H9 (cell line): ENCODE results near the gene USB1. TPM values are rescaled to one million over a fixed set of nuclear protein-coding genes. Genes with fewer than 3 reads are reported as not detected.

Experiments used
- DNase-seq: peaks from one replicate; pipeline ENCODE4 v3.0.0-alpha.2; 2017
- H2AFZ ChIP-seq: one replicate; pipeline ENCODE4 v1.6.1; 2013; ENCODE audit warnings: mild to moderate bottlenecking, low read length, control low read depth, moderate library complexity
- H2AK5ac ChIP-seq: 2 replicates; pipeline ENCODE4 v1.6.1; 2013; ENCODE audit warnings: low read length, control low read depth, mixed read lengths; ENCODE audit not compliant: insufficient read length
- H2BK120ac ChIP-seq: one replicate; pipeline ENCODE4 v1.6.1; 2013; ENCODE audit warnings: low read depth, mild to moderate bottlenecking, low read length, control low read depth, inconsistent platforms; ENCODE audit not compliant: poor library complexity, severe bottlenecking
- H2BK12ac ChIP-seq: 2 replicates; pipeline ENCODE4 v1.6.1; 2013; ENCODE audit warnings: low read length, control low read depth, mixed read lengths, low read depth; ENCODE audit not compliant: insufficient read length
- H2BK15ac ChIP-seq: 2 replicates; pipeline ENCODE4 v1.6.1; 2013; ENCODE audit warnings: low read depth, low read length, control low read depth
- H2BK20ac ChIP-seq: one replicate; pipeline ENCODE4 v1.6.1; 2013; ENCODE audit warnings: low read depth, mild to moderate bottlenecking, low read length, control low read depth, inconsistent platforms; ENCODE audit not compliant: poor library complexity, severe bottlenecking
- H2BK5ac ChIP-seq: 2 replicates; pipeline ENCODE4 v1.6.1; 2013; ENCODE audit warnings: low read length, control low read depth, mixed read lengths; ENCODE audit not compliant: insufficient read length
- H3K14ac ChIP-seq: 2 replicates; pipeline ENCODE4 v1.6.1; 2013; ENCODE audit warnings: low read length, control low read depth; ENCODE audit not compliant: insufficient read depth
- H3K18ac ChIP-seq: 2 replicates; pipeline ENCODE4 v1.6.1; 2013; ENCODE audit warnings: low read depth, mild to moderate bottlenecking, mixed read lengths, low read length, control low read depth; ENCODE audit not compliant: insufficient read length
- H3K23ac ChIP-seq: 2 replicates; pipeline ENCODE4 v1.6.1; 2013; ENCODE audit warnings: low read length, control low read depth, mixed read lengths, low read depth; ENCODE audit not compliant: insufficient read length
- H3K23me2 ChIP-seq: 2 replicates; pipeline ENCODE4 v1.6.1; 2013; ENCODE audit warnings: low read depth, mild to moderate bottlenecking, mixed read lengths, low read length, control low read depth; ENCODE audit not compliant: insufficient read length, poor library complexity, severe bottlenecking
- H3K27ac ChIP-seq: 2 replicates; pipeline ENCODE4 v1.5.1; 2013; ENCODE audit warnings: low read length, control low read depth, mixed read lengths, low read depth; ENCODE audit not compliant: insufficient read length
- H3K27me3 ChIP-seq: 2 replicates; pipeline ENCODE4 v1.6.1; 2013; ENCODE audit warnings: low read length, control low read depth, inconsistent platforms; ENCODE audit not compliant: insufficient read depth
- H3K4ac ChIP-seq: 2 replicates; pipeline ENCODE4 v1.6.1; 2013; ENCODE audit warnings: low read depth, mild to moderate bottlenecking, control low read depth, inconsistent platforms, low read length, moderate library complexity
- H3K4me1 ChIP-seq: 2 replicates; pipeline ENCODE4 v1.6.1; 2013; ENCODE audit warnings: low read length, control low read depth, inconsistent platforms; ENCODE audit not compliant: insufficient read depth
- H3K4me2 ChIP-seq: 2 replicates; pipeline ENCODE4 v1.6.1; 2013; ENCODE audit warnings: low read length, control low read depth, mixed read lengths; ENCODE audit not compliant: insufficient read length, insufficient read depth
- H3K56ac ChIP-seq: 2 replicates; pipeline ENCODE4 v1.6.1; 2013; ENCODE audit warnings: low read depth, mild to moderate bottlenecking, mixed read lengths, low read length, control low read depth; ENCODE audit not compliant: insufficient read length
- H3K79me1 ChIP-seq: 2 replicates; pipeline ENCODE4 v1.6.1; 2013; ENCODE audit warnings: low read depth, mild to moderate bottlenecking, moderate library complexity, low read length, control low read depth, inconsistent platforms; ENCODE audit not compliant: insufficient read depth, poor library complexity, severe bottlenecking
- H3K79me2 ChIP-seq: 2 replicates; pipeline ENCODE4 v1.6.1; 2013; ENCODE audit warnings: low read length, control low read depth, inconsistent platforms; ENCODE audit not compliant: insufficient read depth
- H3K9ac ChIP-seq: 2 replicates; pipeline ENCODE4 v1.6.1; 2013; ENCODE audit warnings: low read length, control low read depth, mixed read lengths; ENCODE audit not compliant: insufficient read length; ENCODE audit errors: extremely low read depth
- H3K9me3 ChIP-seq: one replicate; pipeline ENCODE4 v1.6.1; 2013; ENCODE audit warnings: low read depth, low read length, inconsistent platforms; ENCODE audit not compliant: control insufficient read depth
- H3T11ph ChIP-seq: one replicate; pipeline ENCODE4 v1.6.1; 2013; ENCODE audit warnings: mild to moderate bottlenecking, low read length, control low read depth, inconsistent platforms
- H4K20me1 ChIP-seq: one replicate; pipeline ENCODE4 v1.6.1; 2013; ENCODE audit not compliant: control insufficient read depth, insufficient read length, insufficient read depth
- H4K5ac ChIP-seq: 2 replicates; pipeline ENCODE4 v1.6.1; 2013; ENCODE audit warnings: low read depth, mild to moderate bottlenecking, mixed read lengths, low read length, control low read depth; ENCODE audit not compliant: insufficient read length
- H4K8ac ChIP-seq: replicated peaks from 2 replicates; pipeline ENCODE4 v1.6.1; 2013; ENCODE audit warnings: low read length, control low read depth, mixed read lengths, low read depth; ENCODE audit not compliant: insufficient read length
- H4K91ac ChIP-seq: 2 replicates; pipeline ENCODE4 v1.6.1; 2013; ENCODE audit warnings: low read depth, mild to moderate bottlenecking, moderate library complexity, mixed read lengths, low read length, control low read depth; ENCODE audit not compliant: insufficient read length
- H3K27ac Mint-ChIP-seq, 3 experiments: 2 replicates in 2 of 3; 3 replicates in 1 of 3; pipeline ENCODE4 v1.8.0; 2020 to 2021; ENCODE audit warnings: mixed read lengths in 3 of 3, mild to moderate bottlenecking in 1 of 3, moderate library complexity in 1 of 3
- H3K27me3 Mint-ChIP-seq: 2 replicates; pipeline ENCODE4 v1.8.0; 2021; ENCODE audit warnings: low read depth, mild to moderate bottlenecking, moderate library complexity, mixed read lengths
- H3K36me3 Mint-ChIP-seq, 3 experiments: 2 replicates in 2 of 3; 3 replicates in 1 of 3; pipeline ENCODE4 v1.8.0; 2020 to 2021; ENCODE audit warnings: low read depth in 3 of 3, mixed read lengths in 3 of 3; ENCODE audit not compliant: insufficient read depth in 1 of 3
- H3K4me1 Mint-ChIP-seq, 2 experiments: 2 replicates each; pipeline ENCODE4 v1.8.0; 2020; ENCODE audit warnings: mixed read lengths in 2 of 2
- H3K4me3 Mint-ChIP-seq, 2 experiments: 2 replicates in 1 of 2; 3 replicates in 1 of 2; pipeline ENCODE4 v1.8.0; 2020 to 2021; ENCODE audit warnings: mild to moderate bottlenecking in 2 of 2, mixed read lengths in 2 of 2, moderate library complexity in 1 of 2
- H3K9me3 Mint-ChIP-seq, 2 experiments: 2 replicates in 1 of 2; 3 replicates in 1 of 2; pipeline ENCODE4 v1.8.0; 2020; ENCODE audit warnings: mild to moderate bottlenecking in 2 of 2, mixed read lengths in 2 of 2, moderate library complexity in 1 of 2
- WGBS: extraction: QIAGEN DNeasy Blood & Tissue Kit; methylation state at CpG from one replicate; pipeline ENCODE4 v1.1.7; 2013; ENCODE audit warnings: missing lambda C conversion rate, low lambda C conversion rate, mixed read lengths; ENCODE audit not compliant: insufficient read length; ENCODE audit errors: extremely low coverage; 5-methylcytosine and 5-hydroxymethylcytosine counted together
- total RNA-seq: library from RNA; stranded (reverse); gene quantifications from 2 replicates; pipeline ENCODE4 v1.2.1, GENCODE V29; 2021
- TF ChIP-seq, protein P1 (sequence below): fragments of 200-600 bp; sonication (generic); conservative IDR thresholded peaks from 3 replicates; pipeline ENCODE4 v1.8.0; 2021; ENCODE audit warnings: antibody characterized with exemption, mild to moderate bottlenecking

Gene USB1
- total RNA-seq, 1 experiment from 2014 or later: 65.0 TPM

DNA sequence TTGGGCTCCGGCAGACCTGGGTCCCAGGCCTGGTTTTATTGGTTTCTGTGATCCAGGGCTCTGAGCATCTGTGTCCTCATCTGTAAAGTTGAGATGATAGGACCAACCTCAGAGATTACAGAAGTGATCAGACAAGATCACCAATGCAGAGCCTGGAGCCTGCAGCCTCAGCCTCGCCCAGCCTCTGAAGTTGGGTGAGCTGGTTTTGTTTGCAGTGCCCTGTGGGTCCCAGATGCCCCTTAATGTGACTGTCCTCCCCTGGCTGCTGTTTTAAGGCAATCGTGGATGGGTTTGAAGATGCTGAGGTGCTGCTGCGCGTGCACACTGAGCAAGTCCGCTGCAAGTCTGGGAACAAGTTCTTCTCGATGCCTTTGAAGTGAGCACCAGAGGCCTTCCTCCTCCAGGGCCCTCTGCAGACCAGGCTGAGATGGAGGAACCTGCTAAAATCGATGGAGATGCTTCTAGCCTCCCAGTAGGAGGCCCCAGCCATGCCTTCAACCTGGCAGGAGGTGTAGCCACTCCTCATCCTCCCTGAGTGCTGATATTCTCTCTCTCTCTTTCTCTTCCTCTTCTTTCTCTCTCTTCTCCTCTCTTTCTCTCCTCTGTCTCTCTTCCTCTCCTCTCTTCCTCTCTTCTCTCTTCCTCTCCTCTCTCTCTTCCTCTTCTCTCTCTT is 18.8 kb downstream of the USB1 start:
- peaks cover 23 to 34% of the 10 kb centered on the region in 2 experiments for H3K4me1 Mint-ChIP-seq
- H4K8ac ChIP-seq: no peak overlapping the region
- H3K9me3 ChIP-seq: no peaks in the 10 kb centered on the region
- H2BK12ac ChIP-seq: no peak overlapping the region
- no peak overlapping the region for H2BK15ac ChIP-seq
- H3K79me2 ChIP-seq: no peaks in the 10 kb centered on the region
- H3K18ac ChIP-seq: no peak overlapping the region
- no peak for DNase-seq
- H3T11ph ChIP-seq: no peak overlapping the region
- H3K27me3 Mint-ChIP-seq: peaks cover 12% of the 10 kb centered on the region
- TF ChIP-seq, protein P1, sequence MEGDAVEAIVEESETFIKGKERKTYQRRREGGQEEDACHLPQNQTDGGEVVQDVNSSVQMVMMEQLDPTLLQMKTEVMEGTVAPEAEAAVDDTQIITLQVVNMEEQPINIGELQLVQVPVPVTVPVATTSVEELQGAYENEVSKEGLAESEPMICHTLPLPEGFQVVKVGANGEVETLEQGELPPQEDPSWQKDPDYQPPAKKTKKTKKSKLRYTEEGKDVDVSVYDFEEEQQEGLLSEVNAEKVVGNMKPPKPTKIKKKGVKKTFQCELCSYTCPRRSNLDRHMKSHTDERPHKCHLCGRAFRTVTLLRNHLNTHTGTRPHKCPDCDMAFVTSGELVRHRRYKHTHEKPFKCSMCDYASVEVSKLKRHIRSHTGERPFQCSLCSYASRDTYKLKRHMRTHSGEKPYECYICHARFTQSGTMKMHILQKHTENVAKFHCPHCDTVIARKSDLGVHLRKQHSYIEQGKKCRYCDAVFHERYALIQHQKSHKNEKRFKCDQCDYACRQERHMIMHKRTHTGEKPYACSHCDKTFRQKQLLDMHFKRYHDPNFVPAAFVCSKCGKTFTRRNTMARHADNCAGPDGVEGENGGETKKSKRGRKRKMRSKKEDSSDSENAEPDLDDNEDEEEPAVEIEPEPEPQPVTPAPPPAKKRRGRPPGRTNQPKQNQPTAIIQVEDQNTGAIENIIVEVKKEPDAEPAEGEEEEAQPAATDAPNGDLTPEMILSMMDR: no peak
- no peak overlapping the region for H2AFZ ChIP-seq
- H3K36me3 Mint-ChIP-seq: peaks cover 0 to 2% (median 0%) of the 10 kb centered on the region in 3 experiments; a peak in 2 of 7 replicates
- H2AK5ac ChIP-seq: no peak overlapping the region
- no peaks in the 10 kb centered on the region for H3K79me1 ChIP-seq
- no peak overlapping the region for H3K4me3 Mint-ChIP-seq
- H3K27me3 ChIP-seq: no peaks in the 10 kb centered on the region
- H3K4ac ChIP-seq: no peak overlapping the region
- no peak overlapping the region for H4K91ac ChIP-seq
- WGBS: no CpG with 5 or more reads among the region's 8 CpGs
- H3K23me2 ChIP-seq: peaks cover 2% of the 10 kb centered on the region
- H2BK20ac ChIP-seq: no peak overlapping the region
- no peaks in the 10 kb centered on the region for H4K20me1 ChIP-seq
- no peak overlapping the region for H4K5ac ChIP-seq
- H3K14ac ChIP-seq: no peak overlapping the region
- H3K27ac Mint-ChIP-seq: no peak overlapping the region; a peak in 1 of 7 replicates
- H2BK5ac ChIP-seq: no peak overlapping the region
- H3K9ac ChIP-seq: no peak overlapping the region
- H2BK120ac ChIP-seq: no peak overlapping the region
- no peaks in the 10 kb centered on the region for H3K9me3 Mint-ChIP-seq
- H3K23ac ChIP-seq: no peak overlapping the region
- peaks cover 6% of the 10 kb centered on the region; the same call in 1 of the 2 replicates for H3K4me1 ChIP-seq
- no peak overlapping the region for H3K27ac ChIP-seq
- H3K56ac ChIP-seq: no peak overlapping the region
- H3K4me2 ChIP-seq: no peak overlapping the region
